Stomach smooth muscle (tissue), 2 donors: ENCODE results near the gene ZSCAN21.
A peak's percentile ranks its signal among the peaks of the same experiment; 100 is the strongest.

Source experiments
- H3K27ac ChIP-seq: one replicate; pipeline ENCODE4 v1.7.0; 2013; ENCODE audit warnings: mild to moderate bottlenecking, low read length, inconsistent platforms
- H3K27me3 ChIP-seq, 2 donors: one replicate each; pipeline ENCODE4 v1.7.0; 2013; ENCODE audit warnings: low read length in 2 of 2; ENCODE audit not compliant: insufficient read depth in 2 of 2, control insufficient read depth in 1 of 2
- H3K36me3 ChIP-seq, 2 donors: one replicate each; pipeline ENCODE4 v1.7.0; 2013; ENCODE audit warnings: low read length in 2 of 2; ENCODE audit not compliant: control insufficient read depth in 2 of 2, insufficient read depth in 2 of 2
- H3K4me1 ChIP-seq: one replicate; pipeline ENCODE4 v1.7.0; 2013; ENCODE audit warnings: low read length; ENCODE audit not compliant: control insufficient read depth, insufficient read depth
- H3K4me3 ChIP-seq, 2 donors: one replicate each; pipeline ENCODE4 v1.7.0; 2013; ENCODE audit warnings: low read length in 2 of 2
- H3K9ac ChIP-seq, 2 donors: one replicate each; pipeline ENCODE4 v1.7.0; 2013; ENCODE audit warnings: low read length in 2 of 2, mild to moderate bottlenecking in 1 of 2
- H3K9me3 ChIP-seq, 2 donors: one replicate each; pipeline ENCODE4 v1.7.0; 2013; ENCODE audit warnings: low read length in 2 of 2; ENCODE audit not compliant: control insufficient read depth in 2 of 2
- donor health status: healthy.
- donor health status: Pancreatic carcinoma.

ZSCAN21 gene

DNA sequence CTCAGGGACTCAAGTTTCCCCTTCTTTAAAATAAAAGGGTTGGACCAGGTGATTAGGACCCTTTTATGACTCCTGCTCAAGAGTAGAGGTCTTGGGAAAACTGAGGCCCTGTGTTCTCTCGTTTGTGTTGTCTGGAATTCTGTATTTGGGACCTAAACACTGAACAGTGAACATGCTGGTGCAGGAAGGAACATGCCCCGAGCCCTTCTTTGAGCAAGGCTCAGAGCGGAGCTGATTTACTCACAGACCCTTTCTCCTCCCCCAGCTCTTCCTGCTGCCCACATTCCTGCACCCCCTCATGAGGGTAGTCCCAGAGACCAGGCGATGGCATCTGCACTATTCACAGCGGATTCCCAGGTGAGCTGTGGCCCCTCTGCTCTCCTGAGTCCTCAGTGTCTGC lies 20.0 kb upstream of the ZSCAN21 start:
- peaks cover 56 to 59% of the 10 kb centered on the region in 2 donors for H3K36me3 ChIP-seq

DNA sequence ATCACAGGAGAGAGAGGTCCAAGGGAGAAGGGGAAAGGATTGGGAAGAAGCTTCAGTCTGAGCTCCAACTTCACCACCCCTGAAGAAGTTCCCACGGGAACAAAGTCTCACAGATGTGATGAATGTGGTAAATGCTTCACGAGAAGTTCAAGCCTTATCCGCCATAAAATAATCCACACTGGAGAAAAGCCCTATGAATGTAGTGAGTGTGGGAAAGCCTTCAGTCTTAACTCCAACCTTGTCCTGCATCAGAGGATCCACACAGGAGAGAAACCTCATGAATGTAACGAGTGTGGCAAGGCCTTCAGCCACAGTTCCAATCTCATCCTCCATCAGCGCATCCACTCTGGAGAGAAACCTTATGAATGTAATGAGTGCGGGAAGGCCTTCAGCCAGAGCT lies 16.0 kb upstream of the ZSCAN21 start:
- no peaks in the 10 kb centered on the region for H3K9me3 ChIP-seq
- H3K27ac ChIP-seq: no peak overlapping the region
- H3K4me1 ChIP-seq: peaks cover 2% of the 10 kb centered on the region
- no peak overlapping the region for H3K9ac ChIP-seq
- no peaks in the 10 kb centered on the region for H3K27me3 ChIP-seq
- no peak overlapping the region for H3K4me3 ChIP-seq
- peaks cover 57 to 62% of the 10 kb centered on the region in 2 donors for H3K36me3 ChIP-seq

More for the DNA sequence above, 20.0 kb upstream of the ZSCAN21 start:
- H3K27me3 ChIP-seq: no peaks in the 10 kb centered on the region
- no peak overlapping the region for H3K27ac ChIP-seq
- no peaks in the 10 kb centered on the region for H3K9me3 ChIP-seq
- H3K4me3 ChIP-seq: no peak overlapping the region
- peak overlapping the region in 1 of 2 donors; percentile 21 for H3K9ac ChIP-seq
- peaks cover 2% of the 10 kb centered on the region for H3K4me1 ChIP-seq

DNA sequence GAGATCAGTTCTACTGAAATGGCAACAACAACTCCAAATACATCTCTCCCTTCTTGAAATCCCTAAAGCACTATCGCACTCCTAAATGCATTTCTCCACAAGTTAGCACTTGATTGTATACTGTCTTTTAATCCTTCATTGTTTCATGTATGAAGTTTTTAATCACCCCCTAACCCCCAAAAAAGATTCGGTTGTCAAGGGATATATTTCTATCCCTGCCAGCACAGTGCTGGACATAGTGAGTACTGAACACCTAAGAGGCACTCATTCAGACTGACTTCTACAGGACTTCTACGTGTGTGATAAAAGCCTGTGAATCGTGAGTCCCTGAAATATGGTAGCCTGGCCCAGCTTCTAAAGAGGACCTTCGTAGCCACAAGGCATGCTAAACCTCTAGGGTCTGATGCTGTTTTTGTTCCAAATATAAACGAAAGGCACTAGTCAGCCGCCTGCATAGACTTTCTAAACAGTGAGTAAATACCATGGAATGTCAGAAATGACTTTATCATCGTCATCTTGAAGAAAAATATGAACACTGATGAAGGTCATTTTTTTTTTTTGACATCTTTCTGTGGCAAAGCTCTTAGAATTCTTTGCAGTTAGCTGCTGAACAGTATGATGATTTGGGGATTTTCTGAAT lies 14.6 kb upstream of the ZSCAN21 start:
- Histone ChIP-seq H3K9me3 (no peaks in the 10 kb centered on the region), H3K27ac (no peak overlapping the region), H3K4me1 (peaks cover 2% of the 10 kb centered on the region), H3K27me3 (no peaks in the 10 kb centered on the region), H3K36me3 (peaks cover 50 to 54% of the 10 kb centered on the region in 2 donors), H3K9ac (no peak overlapping the region), H3K4me3 (no peak overlapping the region)

GRCh38 chr7:100035876-100036275 lies 13.7 kb upstream of the ZSCAN21 start:
- H3K27ac ChIP-seq: no peak overlapping the region
- no peaks in the 10 kb centered on the region for H3K27me3 ChIP-seq
- no peak overlapping the region for H3K4me3 ChIP-seq
- H3K4me1 ChIP-seq: peaks cover 2% of the 10 kb centered on the region
- peaks cover 43 to 45% of the 10 kb centered on the region in 2 donors for H3K36me3 ChIP-seq
- H3K9ac ChIP-seq: no peak overlapping the region
- H3K9me3 ChIP-seq: no peaks in the 10 kb centered on the region

DNA sequence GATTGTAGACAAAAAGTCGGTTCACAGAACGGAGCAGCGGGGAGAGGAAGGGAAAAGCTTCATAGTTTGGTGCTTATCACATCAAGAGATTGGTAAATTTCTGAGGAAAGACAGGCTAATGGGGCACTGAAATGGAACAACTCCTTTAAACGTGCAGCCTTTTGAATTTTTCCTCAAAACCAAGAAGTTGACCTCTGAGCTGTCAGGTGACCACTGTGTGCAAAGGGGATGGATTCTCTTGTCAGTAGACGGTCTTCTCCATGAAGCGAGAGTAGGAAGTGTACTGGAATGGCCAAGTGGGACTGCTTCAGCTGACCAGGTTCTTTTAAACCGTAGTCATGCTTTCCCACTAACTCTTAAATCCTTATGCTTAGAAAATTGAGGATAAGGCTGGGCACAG lies 11.2 kb upstream of the ZSCAN21 start:
- Histone ChIP-seq H3K27ac (no peak overlapping the region), H3K27me3 (no peaks in the 10 kb centered on the region), H3K4me3 (no peak overlapping the region), H3K36me3 (peaks cover 27% of the 10 kb centered on the region in 2 donors), H3K9me3 (no peaks in the 10 kb centered on the region), H3K4me1 (peaks cover 2% of the 10 kb centered on the region), H3K9ac (no peak overlapping the region)

DNA sequence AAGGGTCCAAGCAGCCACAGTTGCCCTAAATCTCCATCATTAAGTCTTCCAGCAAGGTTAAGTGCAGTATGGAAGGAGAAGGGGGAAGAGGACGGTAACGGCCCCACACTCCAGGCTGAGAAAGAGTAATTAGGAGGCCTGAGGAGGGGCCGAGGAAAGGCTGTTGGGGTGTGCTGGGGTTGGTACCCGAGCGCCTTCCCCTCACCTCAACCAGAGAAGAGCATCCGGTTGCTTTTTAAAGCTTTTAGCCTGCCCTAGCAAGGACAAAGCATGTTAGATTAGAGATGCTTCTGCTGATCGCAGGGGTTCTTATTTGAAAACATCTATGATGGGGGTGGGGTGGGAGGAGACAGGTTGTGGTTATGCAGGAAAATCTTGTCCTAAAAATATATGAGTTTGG lies 9.0 kb upstream of the ZSCAN21 start:
- Histone ChIP-seq H3K27ac (no peak overlapping the region), H3K4me1 (no peaks in the 10 kb centered on the region), H3K9me3 (no peaks in the 10 kb centered on the region), H3K9ac (no peak overlapping the region), H3K36me3 (peaks cover 7 to 10% of the 10 kb centered on the region in 2 donors), H3K4me3 (no peak overlapping the region), H3K27me3 (no peaks in the 10 kb centered on the region)

GRCh38 chr7:100044718-100045117 lies 4.9 kb upstream of the ZSCAN21 start:
- Histone ChIP-seq H3K4me1 (peaks cover 6% of the 10 kb centered on the region), H3K4me3 (no peak overlapping the region), H3K27me3 (no peaks in the 10 kb centered on the region), H3K9me3 (no peaks in the 10 kb centered on the region), H3K27ac (no peak overlapping the region), H3K36me3 (no peaks in the 10 kb centered on the region), H3K9ac (no peak overlapping the region)

DNA sequence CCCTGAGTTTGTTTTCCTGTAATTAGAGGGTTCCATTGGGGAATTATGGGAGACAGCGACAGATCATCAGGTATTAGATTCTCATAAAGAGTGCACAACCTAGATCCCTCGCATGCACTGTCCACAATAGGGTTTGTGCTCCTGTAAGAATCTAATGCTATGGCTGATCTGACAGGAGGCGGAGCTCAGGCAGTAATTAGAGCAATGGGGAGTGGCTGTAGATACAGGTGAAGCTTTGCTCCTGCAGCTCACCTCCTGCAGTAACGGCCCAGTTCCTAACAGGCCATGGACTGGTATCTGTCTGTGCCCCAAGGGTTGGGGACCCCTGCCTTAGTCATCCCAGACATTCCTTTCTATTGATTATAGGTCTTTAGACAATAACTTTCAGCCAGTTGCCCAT lies 894 bp upstream of the ZSCAN21 start:
- Histone ChIP-seq H3K27ac (no peak overlapping the region), H3K9ac (no peak overlapping the region), H3K4me3 (peak overlapping the region in 1 of 2 donors; percentile 91), H3K9me3 (no peaks in the 10 kb centered on the region), H3K27me3 (no peaks in the 10 kb centered on the region), H3K4me1 (peaks cover 11% of the 10 kb centered on the region), H3K36me3 (no peaks in the 10 kb centered on the region)

- Histone ChIP-seq H3K9me3 (no peaks in the 10 kb centered on the region), H3K36me3 (peaks cover 0 to 2% of the 10 kb centered on the region in 2 donors), H3K27ac (no peak overlapping the region), H3K4me3 (no peak overlapping the region), H3K27me3 (no peaks in the 10 kb centered on the region), H3K9ac (no peak overlapping the region), H3K4me1 (peaks cover 11% of the 10 kb centered on the region)
Measured at GRCh38 chr7:100051611-100052010, 2.0 kb downstream of the ZSCAN21 start.

DNA sequence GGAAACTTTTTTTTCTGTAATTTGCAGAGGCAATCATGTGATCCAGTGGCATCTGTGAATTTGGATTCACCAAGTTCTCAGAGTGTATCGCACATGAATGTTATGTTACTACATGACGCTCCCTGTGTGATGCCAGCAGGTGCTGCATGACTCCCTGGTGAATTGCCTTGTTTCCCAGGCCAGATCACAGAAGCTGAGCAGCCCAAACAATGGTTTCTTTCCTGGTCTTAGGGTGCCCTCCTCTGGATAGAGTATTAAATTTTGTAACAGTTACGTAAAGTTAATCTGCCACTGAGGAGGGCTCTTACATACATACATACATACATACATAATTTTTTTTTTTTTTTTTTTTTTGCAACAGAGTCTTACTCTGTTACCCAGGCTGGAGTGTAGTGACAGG lies 3.6 kb downstream of the ZSCAN21 start:
- Histone ChIP-seq H3K9ac (peak overlapping the region in 1 of 2 donors; percentile 21), H3K27me3 (no peaks in the 10 kb centered on the region), H3K9me3 (no peaks in the 10 kb centered on the region), H3K4me1 (peaks cover 11% of the 10 kb centered on the region), H3K4me3 (no peak overlapping the region), H3K36me3 (peaks cover 10 to 14% of the 10 kb centered on the region in 2 donors), H3K27ac (no peak overlapping the region)

GRCh38 chr7:100057006-100057405 lies 7.4 kb downstream of the ZSCAN21 start:
- no peaks in the 10 kb centered on the region for H3K27me3 ChIP-seq
- no peaks in the 10 kb centered on the region for H3K4me1 ChIP-seq
- H3K4me3 ChIP-seq: no peak overlapping the region
- no peak overlapping the region for H3K9ac ChIP-seq
- H3K27ac ChIP-seq: no peak overlapping the region
- peaks cover 20 to 29% of the 10 kb centered on the region in 2 donors for H3K36me3 ChIP-seq
- H3K9me3 ChIP-seq: no peaks in the 10 kb centered on the region
